GM23248 (cell line): ENCODE data around the gene ELF1. TPM values are rescaled to one million over a fixed set of nuclear protein-coding genes. Genes with fewer than 3 reads are reported as not detected.
"Not testable (repeated sequence)": the region's sequence is repeated elsewhere in the genome, so short reads cannot be mapped to it uniquely, and the experiment has no call there.

Experiments used
- DNase-seq: peaks from one replicate; pipeline ENCODE4 v3.0.0-alpha.2; 2015
- H2AFZ ChIP-seq: fragments of 200-600 bp; sonication (generic); 2 replicates; pipeline ENCODE4 v1.6.1; 2016; ENCODE audit warnings: antibody characterized with exemption
- H3F3A ChIP-seq: fragments of 200-600 bp; sonication (generic); 2 replicates; pipeline ENCODE4 v1.6.1; 2016; ENCODE audit warnings: mild to moderate bottlenecking, antibody characterized with exemption, mixed run types; ENCODE audit not compliant: insufficient read depth
- H3K27ac ChIP-seq: fragments of 200-600 bp; sonication (generic); 2 replicates; pipeline ENCODE4 v1.5.1; 2016; ENCODE audit warnings: mild to moderate bottlenecking
- H3K27me3 ChIP-seq: fragments of 200-600 bp; sonication (generic); replicated peaks from 2 replicates; pipeline ENCODE4 v1.6.1; 2016; ENCODE audit warnings: mild to moderate bottlenecking; ENCODE audit not compliant: insufficient read depth
- H3K36me3 ChIP-seq: fragments of 200-600 bp; sonication (generic); 2 replicates; pipeline ENCODE4 v1.6.1; 2016; ENCODE audit warnings: low read depth, mild to moderate bottlenecking
- H3K4me1 ChIP-seq: fragments of 200-600 bp; sonication (generic); 2 replicates; pipeline ENCODE4 v1.6.1; 2016; ENCODE audit warnings: mild to moderate bottlenecking; ENCODE audit not compliant: insufficient read depth
- H3K4me2 ChIP-seq: fragments of 200-600 bp; sonication (generic); one replicate; pipeline ENCODE4 v1.6.1; 2016; ENCODE audit warnings: mild to moderate bottlenecking; ENCODE audit not compliant: unreplicated experiment
- H3K4me3 ChIP-seq: fragments of 200-600 bp; sonication (generic); 2 replicates; pipeline ENCODE4 v1.5.1; 2016; ENCODE audit warnings: mild to moderate bottlenecking
- H3K79me2 ChIP-seq: fragments of 200-600 bp; sonication (generic); 2 replicates; pipeline ENCODE4 v1.6.1; 2016; ENCODE audit warnings: mild to moderate bottlenecking; ENCODE audit not compliant: insufficient read depth
- H3K9ac ChIP-seq: fragments of 200-600 bp; sonication (generic); 2 replicates; pipeline ENCODE4 v1.6.1; 2016; ENCODE audit warnings: mild to moderate bottlenecking
- H3K9me2 ChIP-seq: fragments of 200-600 bp; sonication (generic); 2 replicates; pipeline ENCODE4 v1.6.1; 2016; ENCODE audit warnings: mixed run types, mild to moderate bottlenecking, moderate library complexity; ENCODE audit not compliant: insufficient read depth
- H3K9me3 ChIP-seq: fragments of 200-600 bp; sonication (generic); one replicate; pipeline ENCODE4 v1.6.1; 2017; ENCODE audit warnings: low read depth
- H4K20me1 ChIP-seq: fragments of 200-600 bp; sonication (generic); 2 replicates; pipeline ENCODE4 v1.6.0; 2016; ENCODE audit not compliant: insufficient read depth
- EZH2 ChIP-seq: fragments of 200-600 bp; sonication (generic); IDR thresholded peaks from 2 replicates; pipeline ENCODE4 v1.6.1; 2018; ENCODE audit warnings: antibody characterized with exemption, mild to moderate bottlenecking; ENCODE audit not compliant: insufficient read depth, poor library complexity, severe bottlenecking
- EZH2phosphoT487 ChIP-seq: fragments of 200-600 bp; sonication (generic); IDR thresholded peaks from 2 replicates; pipeline ENCODE4 v1.6.1; 2018; ENCODE audit warnings: antibody characterized with exemption, moderate library complexity, mild to moderate bottlenecking, low read depth; ENCODE audit not compliant: insufficient read depth
- WGBS, 2 experiments: methylation state at CpG; one replicate each; pipeline ENCODE4 v1.1.6; 2015 to 2017; ENCODE audit warnings: low lambda C conversion rate in 2 of 2, low coverage in 1 of 2; ENCODE audit errors: missing lambda C conversion rate in 2 of 2; 5-methylcytosine and 5-hydroxymethylcytosine counted together
- in situ Hi-C: fragments of 300-500 bp; cut with MboI; formaldehyde crosslinking; loops from 2 replicates; pipeline ENCODE4 v1.15.0; 2020
- polyA plus RNA-seq: library from polyadenylated mRNA; unstranded; fragments of >200 nt; fragmentation: Nextera tagmentation; extraction: Ambion mirVana; gene quantifications from 2 replicates; pipeline ENCODE4 v1.2.1, GENCODE V29; 2016
- total RNA-seq: library from RNA; depleted of rRNA; stranded (reverse); fragments of >200 nt; shearing (Covaris generic); gene quantifications from 2 replicates; pipeline ENCODE4 v1.2.3, GENCODE V29; 2014

Gene ELF1
- total and polyA plus RNA-seq, 2 experiments from 2014 or later: 36.1 to 42.7 TPM

- Histone ChIP-seq H3F3A (peaks cover 11% of the 10 kb centered on the region), H4K20me1 (no peaks in the 10 kb centered on the region), H3K4me1 (peaks cover 25% of the 10 kb centered on the region), H3K27ac (no peak overlapping the region), H3K4me2 (no peak overlapping the region), H3K27me3 (no peaks in the 10 kb centered on the region), H3K9me2 (no peaks in the 10 kb centered on the region), H3K4me3 (no peak overlapping the region), H3K36me3 (peaks cover 5% of the 10 kb centered on the region; the same call in 1 of the 2 replicates), H2AFZ (no peak overlapping the region), H3K79me2 (peaks cover 100% of the 10 kb centered on the region), H3K9me3 (no peaks in the 10 kb centered on the region), H3K9ac (no peak overlapping the region)
- TF ChIP-seq EZH2: no peak
- TF ChIP-seq EZH2phosphoT487: no peak
- in situ Hi-C loops: no loop called here
- DNase-seq: no peak
- 98% methylated on average over 4 of the region's 4 CpGs for WGBS, 2 experiments
Measured at GRCh38 chr13:40981949-40982348, 37.2 kb downstream of the ELF1 start.

GRCh38 chr13:40981361-40981760 lies 37.8 kb downstream of the ELF1 start:
- H3F3A ChIP-seq: peaks cover 11% of the 10 kb centered on the region
- no peak overlapping the region for H3K4me3 ChIP-seq
- H4K20me1 ChIP-seq: no peaks in the 10 kb centered on the region
- H3K4me2 ChIP-seq: no peak overlapping the region
- 74 to 78% methylated on average over 3 of the region's 3 CpGs for WGBS, 2 experiments
- no peak overlapping the region for H2AFZ ChIP-seq
- H3K79me2 ChIP-seq: peaks cover 100% of the 10 kb centered on the region
- no peak for TF ChIP-seq EZH2
- TF ChIP-seq EZH2phosphoT487: no peak
- H3K9ac ChIP-seq: no peak overlapping the region
- in situ Hi-C loops: no loop called here
- no peaks in the 10 kb centered on the region for H3K27me3 ChIP-seq
- H3K27ac ChIP-seq: no peak overlapping the region
- peaks cover 5% of the 10 kb centered on the region; the same call in 1 of the 2 replicates for H3K36me3 ChIP-seq
- H3K4me1 ChIP-seq: peaks cover 25% of the 10 kb centered on the region
- H3K9me3 ChIP-seq: no peaks in the 10 kb centered on the region
- DNase-seq: no peak
- H3K9me2 ChIP-seq: no peaks in the 10 kb centered on the region

GRCh38 chr13:40980461-40980860 lies 38.7 kb downstream of the ELF1 start:
- H3K79me2 ChIP-seq: peaks cover 100% of the 10 kb centered on the region
- H3F3A ChIP-seq: peaks cover 12% of the 10 kb centered on the region
- H3K27ac ChIP-seq: no peak overlapping the region
- in situ Hi-C loops: no loop called here
- H3K4me2 ChIP-seq: no peak overlapping the region
- 0 out of 2 replicates have a peak, but pooled peaks cover 3% of the 10 kb centered on the region for H4K20me1 ChIP-seq
- H3K4me3 ChIP-seq: no peak overlapping the region
- no peak overlapping the region for H2AFZ ChIP-seq
- H3K9ac ChIP-seq: no peak overlapping the region
- H3K9me2 ChIP-seq: no peaks in the 10 kb centered on the region
- peaks cover 5% of the 10 kb centered on the region; the same call in 1 of the 2 replicates for H3K36me3 ChIP-seq
- peaks cover 20% of the 10 kb centered on the region for H3K4me1 ChIP-seq
- no peak for DNase-seq
- H3K27me3 ChIP-seq: no peaks in the 10 kb centered on the region
- H3K9me3 ChIP-seq: no peaks in the 10 kb centered on the region
- TF ChIP-seq EZH2: no peak
- TF ChIP-seq EZH2phosphoT487: no peak

- WGBS, 2 experiments: 93 to 96% methylated on average over 3 of the region's 3 CpGs
- Histone ChIP-seq H3F3A (peaks cover 16% of the 10 kb centered on the region), H3K36me3 (peaks cover 5% of the 10 kb centered on the region; the same call in 1 of the 2 replicates), H3K27ac (no peak overlapping the region), H4K20me1 (peaks cover 10% of the 10 kb centered on the region; the same call in 1 of the 2 replicates), H3K4me1 (peaks cover 21% of the 10 kb centered on the region), H3K9me2 (no peaks in the 10 kb centered on the region), H3K9ac (no peak overlapping the region), H2AFZ (no peak overlapping the region), H3K79me2 (peaks cover 100% of the 10 kb centered on the region), H3K4me2 (no peak overlapping the region), H3K4me3 (no peak overlapping the region), H3K9me3 (no peaks in the 10 kb centered on the region), H3K27me3 (no peaks in the 10 kb centered on the region)
- no peak for DNase-seq
- in situ Hi-C loops: no loop called here
- TF ChIP-seq EZH2: no peak
- TF ChIP-seq EZH2phosphoT487: no peak
Measured at GRCh38 chr13:40979232-40979631, 39.9 kb downstream of the ELF1 start.

- H3K4me1 ChIP-seq: peaks cover 20% of the 10 kb centered on the region
- DNase-seq, H3K36me3 ChIP-seq, H2AFZ ChIP-seq, H3K9me2 ChIP-seq, H3K27ac ChIP-seq, H3K27me3 ChIP-seq, H3K9ac ChIP-seq, H3K4me3 ChIP-seq, H3K9me3 ChIP-seq, H3K4me2 ChIP-seq, in situ Hi-C loops: not testable (repeated sequence)
- WGBS, 2 experiments: 94 to 97% methylated on average over 6 of the region's 6 CpGs
- H3K79me2 ChIP-seq: peaks cover 100% of the 10 kb centered on the region
- H4K20me1 ChIP-seq: peaks cover 10% of the 10 kb centered on the region; the same call in 1 of the 2 replicates
- peaks cover 16% of the 10 kb centered on the region for H3F3A ChIP-seq
Measured at GRCh38 chr13:40978109-40978508, 41.0 kb downstream of the ELF1 start.
